ENCODE results near the gene GRK1. TPM values are rescaled to one million over a fixed set of nuclear protein-coding genes. Genes with fewer than 3 reads are reported as not detected.

Gene GRK1
- total and polyA plus RNA-seq, 2 of the 13 experiments (the other 11 are each of a cell fraction or from before 2014, with no cell fraction given) = 0.07 to 0.12 TPM

DNA sequence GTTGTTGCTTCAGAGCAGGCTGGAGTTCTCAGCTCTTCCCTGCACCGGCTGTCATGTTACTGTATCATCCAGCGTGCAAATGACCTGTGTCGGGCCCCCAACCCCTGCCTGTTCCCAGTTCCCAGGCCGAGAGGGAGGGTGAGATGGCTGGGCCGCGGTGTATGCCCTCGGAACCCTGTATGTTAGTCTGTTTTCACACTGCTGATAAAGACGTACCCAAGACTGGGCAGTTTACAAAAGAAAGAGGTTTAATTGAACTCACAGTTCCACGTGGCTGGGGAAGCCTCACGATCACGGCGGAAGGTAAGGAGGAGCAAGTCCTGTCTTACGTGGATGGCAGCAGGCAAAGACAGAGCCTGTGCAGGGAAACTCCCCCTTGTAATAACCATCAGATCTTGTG lies 102.9 kb downstream of the GRK1 start:
- Histone ChIP-seq H3K9ac (ENCODE audit: insufficient read depth, low read depth, low read length) (no peak overlapping the region), H3K27me3 (ENCODE audit: control insufficient read depth in 1 of 2, insufficient read depth in 2 of 2, low read length in 2 of 2) (peaks cover 2 to 58% of the 10 kb centered on the region in 2 experiments), H4K20me1 (ENCODE audit: insufficient read depth, low read length) (no peaks in the 10 kb centered on the region), H3K27ac (ENCODE audit: extremely low read length, insufficient read depth, low read length) (no peak overlapping the region), H2AFZ (ENCODE audit: low read length) (no peak overlapping the region), H3K4me3 (replicated peaks in 1 of 3; ENCODE audit: insufficient read depth in 1 of 3, low read depth in 2 of 3, low read length in 3 of 3) (no peak overlapping the region), H3K9me3 (ENCODE audit: low read length) (no peaks in the 10 kb centered on the region), H3K36me3 (replicated peaks in 1 of 2; ENCODE audit: control insufficient read depth in 1 of 2, insufficient read depth in 2 of 2, low read length in 2 of 2) (no peaks in the 10 kb centered on the region), H3K4me2 (ENCODE audit: low read depth, low read length) (no peak overlapping the region), H3K79me2 (ENCODE audit: insufficient read depth, low read length) (no peaks in the 10 kb centered on the region), H3K4me1 (ENCODE audit: insufficient read depth, low read length) (peaks cover 14% of the 10 kb centered on the region; the same call in 1 of the 2 replicates)
- FAIRE-seq (no peak), ATAC-seq (no peak; the same call in 2 of the 3 replicates), DNase-seq (ENCODE audit: low spot score) (no peak)
- WGBS (ENCODE audit: low lambda C conversion rate) = 44% methylated on average over 8 of the region's 13 CpGs
- TF ChIP-seq ZNF747 (CRISPR knock-in tag; IDR thresholded peaks at IDR 0.05; ENCODE audit: borderline replicate concordance) (no peak), ZNF30 (CRISPR knock-in tag; IDR thresholded peaks at IDR 0.05) (no peak), ZZZ3 (CRISPR knock-in tag; IDR thresholded peaks at IDR 0.05; ENCODE audit: borderline replicate concordance) (no peak), RFXAP (CRISPR knock-in tag; IDR thresholded peaks at IDR 0.05; ENCODE audit: borderline replicate concordance) (no peak), ZNF607 (CRISPR knock-in tag; IDR thresholded peaks at IDR 0.05; ENCODE audit: borderline replicate concordance) (no peak), SOX6 (IDR thresholded peaks at IDR 0.05) (no peak), SOX6 (CRISPR knock-in tag; IDR thresholded peaks at IDR 0.05) (no peak), SNAPC4 (CRISPR knock-in tag; IDR thresholded peaks at IDR 0.05) (no peak), PHF21A (CRISPR knock-in tag; IDR thresholded peaks at IDR 0.05) (no peak), ZBTB3 (CRISPR knock-in tag; IDR thresholded peaks at IDR 0.05; ENCODE audit: borderline replicate concordance, low read depth) (no peak), ZNF143 (CRISPR knock-in tag; IDR thresholded peaks at IDR 0.05) (no peak), FOXM1 (CRISPR knock-in tag; IDR thresholded peaks at IDR 0.05) (no peak), GABPA (IDR thresholded peaks at IDR 0.05; ENCODE audit: low read depth, low read length) (no peak), GABPA (CRISPR knock-in tag; IDR thresholded peaks at IDR 0.05; ENCODE audit: low read depth) (no peak), ISX (CRISPR knock-in tag; conservative IDR thresholded peaks at IDR 0.05) (no peak)
- TF ChIP-seq, protein P1, sequence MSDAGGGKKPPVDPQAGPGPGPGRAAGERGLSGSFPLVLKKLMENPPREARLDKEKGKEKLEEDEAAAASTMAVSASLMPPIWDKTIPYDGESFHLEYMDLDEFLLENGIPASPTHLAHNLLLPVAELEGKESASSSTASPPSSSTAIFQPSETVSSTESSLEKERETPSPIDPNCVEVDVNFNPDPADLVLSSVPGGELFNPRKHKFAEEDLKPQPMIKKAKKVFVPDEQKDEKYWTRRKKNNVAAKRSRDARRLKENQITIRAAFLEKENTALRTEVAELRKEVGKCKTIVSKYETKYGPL (CRISPR knock-in tag; IDR thresholded peaks at IDR 0.05) = no peak
- BruUV-seq (replicated peaks) = no TSS peak
- intact Hi-C loops (cut with micrococcal nuclease; ENCODE audit: unreplicated experiment) = no loop called here
- POLR2A ChIA-PET = no interaction called here
- CTCF ChIA-PET (ENCODE audit: low intra/inter-chr PET ratio, low total read pairs) = no interaction called here
- in situ Hi-C loops (cut with HindIII; ENCODE audit: extremely low pct_ligation_motif_present, low pct_unique_long_range_greater_than_20kb) = no loop called here

All from HepG2 (cell line).